ENCODE results near the gene C10orf53.
"Not testable (repeated sequence)": the region's sequence is repeated elsewhere in the genome, so short reads cannot be mapped to it uniquely, and the experiment has no call there.

The C10orf53 gene

GRCh38 chr10:49688920-49689319, 9.5 kb downstream of the C10orf53 start:
- DNase-seq = no peak

- no peak for DNase-seq
These were observed 10.5 kb downstream of the C10orf53 start for GRCh38 chr10:49689882-49690510.

- no peak for DNase-seq
These were observed 11.4 kb downstream of the C10orf53 start for GRCh38 chr10:49690698-49691356.

GRCh38 chr10:49691588-49691987, 12.1 kb downstream of the C10orf53 start:
- DNase-seq = no peak

GRCh38 chr10:49694466-49694865, 15.0 kb downstream of the C10orf53 start:
- DNase-seq = no peak

GRCh38 chr10:49696311-49696710, 16.9 kb downstream of the C10orf53 start:
- DNase-seq = no peak

GRCh38 chr10:49698679-49699078, 19.2 kb downstream of the C10orf53 start:
- DNase-seq = no peak

- DNase-seq = no peak
These were observed 20.8 kb downstream of the C10orf53 start for GRCh38 chr10:49700211-49700610.

- no peak for DNase-seq
These were observed 21.5 kb downstream of the C10orf53 start for GRCh38 chr10:49700997-49701396.

- no peak for DNase-seq
These were observed 28.1 kb downstream of the C10orf53 start for GRCh38 chr10:49707585-49707984.

GRCh38 chr10:49709934-49710333, 30.5 kb downstream of the C10orf53 start:
- DNase-seq = no peak

GRCh38 chr10:49710966-49711365, 31.5 kb downstream of the C10orf53 start:
- DNase-seq = no peak

GRCh38 chr10:49711481-49711880, 32.0 kb downstream of the C10orf53 start:
- no peak for DNase-seq

GRCh38 chr10:49713266-49713665, 33.8 kb downstream of the C10orf53 start:
- DNase-seq = no peak

GRCh38 chr10:49715157-49715556, 35.7 kb downstream of the C10orf53 start:
- not testable (repeated sequence) for DNase-seq

GRCh38 chr10:49726593-49726992, 47.1 kb downstream of the C10orf53 start:
- DNase-seq = no peak

- DNase-seq = no peak
These were observed 54.4 kb downstream of the C10orf53 start for GRCh38 chr10:49733866-49734265.

- no peak for DNase-seq
These were observed 55.2 kb downstream of the C10orf53 start for GRCh38 chr10:49734676-49735075.

GRCh38 chr10:49735161-49735560, 55.7 kb downstream of the C10orf53 start:
- no peak for DNase-seq

- no peak for DNase-seq
These were observed 56.6 kb downstream of the C10orf53 start for GRCh38 chr10:49735848-49736563.

- no peak for DNase-seq
These were observed 57.2 kb downstream of the C10orf53 start for GRCh38 chr10:49736564-49737113.

GRCh38 chr10:49737474-49738201, 58.2 kb downstream of the C10orf53 start:
- DNase-seq = no peak

Measured in inflammatory macrophage treated with lipopolysaccharide for 4 hours (primary cell).